PC-3 (cell line): Measurements from ENCODE around the gene SAP30. TPM values are rescaled to one million over a fixed set of nuclear protein-coding genes. Genes with fewer than 3 reads are reported as not detected.

Experiments used
- total RNA-seq: library from RNA; depleted of rRNA; stranded (reverse); fragments of >200 nt; gene quantifications from 2 replicates; pipeline ENCODE4 v1.2.3, GENCODE V29; 2014; rRNA removed

The SAP30 gene
- total RNA-seq, 1 experiment from 2014 or later = 38.8 TPM

Other genes with a start within 250 kb of the SAP30 start
- 13.8 and 16.3 TPM in 2 replicates for gene GALNT7, start 202.1 kb upstream of the SAP30 start, total RNA-seq
- gene HMGB2, start 36.6 kb upstream of the SAP30 start, total RNA-seq = 111 and 139 TPM in 2 replicates
- gene SCRG1, start 28.2 kb downstream of the SAP30 start, total RNA-seq = not detected in 2 replicates
- gene HAND2, start 159.3 kb downstream of the SAP30 start, total RNA-seq = not detected in 2 replicates